Stimulated activated effector memory CD8-positive, alpha-beta T cell treated with anti-CD3 and anti-CD28 coated beads, Interleukin-12 subunit alpha, Interleukin-12 subunit beta, amount 100 ng/mL, for 72 hours (primary cell): ENCODE measurements around the gene GORAB.

Source experiments
- ATAC-seq: fragments of 150-1000 bp; cut with Tn5 transposase; 2 replicates; pipeline ENCODE4 v1.10.0; 2021
- DNase-seq, 2 donors: peaks; one replicate each; pipeline ENCODE4 v3.0.0; 2021 to 2022; ENCODE audit warnings: low spot score in 2 of 2
- H3K27ac Mint-ChIP-seq: one replicate; pipeline ENCODE4 v1.8.0; 2022; ENCODE audit warnings: mild to moderate bottlenecking, mixed read lengths
- H3K36me3 Mint-ChIP-seq: one replicate; pipeline ENCODE4 v1.8.0; 2022; ENCODE audit warnings: mild to moderate bottlenecking, mixed read lengths
- H3K4me1 Mint-ChIP-seq: one replicate; pipeline ENCODE4 v1.8.0; 2022; ENCODE audit warnings: mixed read lengths
- H3K4me3 Mint-ChIP-seq: one replicate; pipeline ENCODE4 v1.8.0; 2022; ENCODE audit warnings: mild to moderate bottlenecking, mixed read lengths
- H3K9me3 Mint-ChIP-seq: one replicate; pipeline ENCODE4 v1.8.0; 2022; ENCODE audit warnings: mixed read lengths

GORAB gene

GRCh38 chr1:170531758-170532657, at the start of gene GORAB:
TSS of gene GORAB (plus strand) at chr1:170532166. CDS start at chr1:170532224, 58 bp downstream.
- Mint-ChIP-seq H3K27ac (no peak within 1 kb of the TSS), H3K4me1 (peaks cover 9% of the 10 kb centered on the region), H3K36me3 (peaks cover 8% of the 10 kb centered on the region), H3K4me3 (no peak within 1 kb of the TSS), H3K9me3 (no peaks in the 10 kb centered on the region)
- peak; percentile 99 for ATAC-seq
- peak; percentile 71 to 91 for DNase-seq

- no peaks in the 10 kb centered on the region for H3K9me3 Mint-ChIP-seq
Observed at GRCh38 chr1:170483051-170483450, 48.9 kb upstream of the GORAB start.

GRCh38 chr1:170487503-170487902, 44.5 kb upstream of the GORAB start:
- ATAC-seq (no peak), DNase-seq (no peak)
- Mint-ChIP-seq H3K4me3 (no peak overlapping the region), H3K4me1 (no peaks in the 10 kb centered on the region), H3K9me3 (no peaks in the 10 kb centered on the region), H3K36me3 (no peaks in the 10 kb centered on the region), H3K27ac (no peak overlapping the region)

More at GRCh38 chr1:170483051-170483450, 48.9 kb upstream of the GORAB start:
- no peak overlapping the region for H3K27ac Mint-ChIP-seq
- no peak overlapping the region for H3K4me3 Mint-ChIP-seq
- no peaks in the 10 kb centered on the region for H3K36me3 Mint-ChIP-seq
- no peak for DNase-seq
- H3K4me1 Mint-ChIP-seq = no peaks in the 10 kb centered on the region
- ATAC-seq = no peak

- H3K36me3 Mint-ChIP-seq = no peaks in the 10 kb centered on the region
Observed at GRCh38 chr1:170491291-170491690, 40.7 kb upstream of the GORAB start.

GRCh38 chr1:170494369-170494768, 37.6 kb upstream of the GORAB start:
- H3K4me3 Mint-ChIP-seq = no peak overlapping the region
- ATAC-seq (no peak), DNase-seq (no peak)
- H3K27ac Mint-ChIP-seq = no peak overlapping the region
- H3K36me3 Mint-ChIP-seq = no peaks in the 10 kb centered on the region
- no peaks in the 10 kb centered on the region for H3K9me3 Mint-ChIP-seq
- H3K4me1 Mint-ChIP-seq = no peaks in the 10 kb centered on the region

More at GRCh38 chr1:170491291-170491690, 40.7 kb upstream of the GORAB start:
- Mint-ChIP-seq H3K4me3 (no peak overlapping the region), H3K27ac (no peak overlapping the region), H3K9me3 (no peaks in the 10 kb centered on the region), H3K4me1 (no peaks in the 10 kb centered on the region)
- ATAC-seq = no peak
- DNase-seq = no peak

- no peaks in the 10 kb centered on the region for H3K36me3 Mint-ChIP-seq
- DNase-seq (no peak), ATAC-seq (no peak)
- H3K9me3 Mint-ChIP-seq = no peaks in the 10 kb centered on the region
- H3K27ac Mint-ChIP-seq = no peak overlapping the region
- no peaks in the 10 kb centered on the region for H3K4me1 Mint-ChIP-seq
- no peak overlapping the region for H3K4me3 Mint-ChIP-seq
Observed at GRCh38 chr1:170495006-170495405, 37.0 kb upstream of the GORAB start.

GRCh38 chr1:170498876-170499275, 33.1 kb upstream of the GORAB start:
- Mint-ChIP-seq H3K4me1 (no peaks in the 10 kb centered on the region), H3K36me3 (no peaks in the 10 kb centered on the region), H3K27ac (no peak overlapping the region), H3K9me3 (no peaks in the 10 kb centered on the region), H3K4me3 (no peak overlapping the region)
- DNase-seq (no peak), ATAC-seq (no peak)

- Mint-ChIP-seq H3K27ac (no peak overlapping the region), H3K4me1 (no peaks in the 10 kb centered on the region), H3K9me3 (peaks cover 2% of the 10 kb centered on the region), H3K4me3 (no peak overlapping the region), H3K36me3 (no peaks in the 10 kb centered on the region)
- DNase-seq (no peak), ATAC-seq (no peak)
Observed at GRCh38 chr1:170503665-170504064, 28.3 kb upstream of the GORAB start.

GRCh38 chr1:170510163-170510562, 21.8 kb upstream of the GORAB start:
- no peaks in the 10 kb centered on the region for H3K36me3 Mint-ChIP-seq
- DNase-seq (no peak), ATAC-seq (no peak)
- no peak overlapping the region for H3K27ac Mint-ChIP-seq
- no peaks in the 10 kb centered on the region for H3K9me3 Mint-ChIP-seq
- no peak overlapping the region for H3K4me3 Mint-ChIP-seq
- H3K4me1 Mint-ChIP-seq = no peaks in the 10 kb centered on the region

- no peak for DNase-seq
- H3K4me3 Mint-ChIP-seq = no peak overlapping the region
Observed at GRCh38 chr1:170511038-170511437, 20.9 kb upstream of the GORAB start.

GRCh38 chr1:170513138-170513537, 18.8 kb upstream of the GORAB start:
- DNase-seq (no peak), ATAC-seq (no peak)
- no peaks in the 10 kb centered on the region for H3K9me3 Mint-ChIP-seq
- H3K4me1 Mint-ChIP-seq = no peaks in the 10 kb centered on the region
- no peak overlapping the region for H3K4me3 Mint-ChIP-seq
- no peak overlapping the region for H3K27ac Mint-ChIP-seq
- no peaks in the 10 kb centered on the region for H3K36me3 Mint-ChIP-seq

More at GRCh38 chr1:170511038-170511437, 20.9 kb upstream of the GORAB start:
- Mint-ChIP-seq H3K27ac (no peak overlapping the region), H3K4me1 (no peaks in the 10 kb centered on the region), H3K36me3 (no peaks in the 10 kb centered on the region), H3K9me3 (no peaks in the 10 kb centered on the region)
- no peak for ATAC-seq

- Mint-ChIP-seq H3K9me3 (no peaks in the 10 kb centered on the region), H3K36me3 (no peaks in the 10 kb centered on the region), H3K4me1 (no peaks in the 10 kb centered on the region), H3K27ac (no peak overlapping the region), H3K4me3 (no peak overlapping the region)
- no peak for DNase-seq
- ATAC-seq = no peak
Observed at GRCh38 chr1:170518185-170518834, 13.7 kb upstream of the GORAB start.

GRCh38 chr1:170518965-170519364, 13.0 kb upstream of the GORAB start:
- H3K4me3 Mint-ChIP-seq = no peak overlapping the region
- no peak overlapping the region for H3K27ac Mint-ChIP-seq
- ATAC-seq (no peak), DNase-seq (no peak)
- H3K4me1 Mint-ChIP-seq = no peaks in the 10 kb centered on the region
- H3K9me3 Mint-ChIP-seq = no peaks in the 10 kb centered on the region
- H3K36me3 Mint-ChIP-seq = no peaks in the 10 kb centered on the region

- no peak for ATAC-seq
- H3K4me3 Mint-ChIP-seq = no peak overlapping the region
Observed at GRCh38 chr1:170520601-170521000, 11.4 kb upstream of the GORAB start.

GRCh38 chr1:170521818-170522217, 10.1 kb upstream of the GORAB start:
- H3K4me1 Mint-ChIP-seq = no peaks in the 10 kb centered on the region
- no peak overlapping the region for H3K27ac Mint-ChIP-seq
- H3K36me3 Mint-ChIP-seq = no peaks in the 10 kb centered on the region
- no peak overlapping the region for H3K4me3 Mint-ChIP-seq
- H3K9me3 Mint-ChIP-seq = no peaks in the 10 kb centered on the region
- ATAC-seq = no peak
- DNase-seq = no peak

More at GRCh38 chr1:170520601-170521000, 11.4 kb upstream of the GORAB start:
- no peaks in the 10 kb centered on the region for H3K36me3 Mint-ChIP-seq
- H3K9me3 Mint-ChIP-seq = no peaks in the 10 kb centered on the region
- no peaks in the 10 kb centered on the region for H3K4me1 Mint-ChIP-seq
- DNase-seq = no peak
- no peak overlapping the region for H3K27ac Mint-ChIP-seq
